H1 (cell line): ENCODE measurements around the gene SLC47A2. TPM values are rescaled to one million over a fixed set of nuclear protein-coding genes. Genes with fewer than 3 reads are reported as not detected.

Source experiments
- CTCF ChIA-PET: fragments of 300-600 bp; sonication (Branson Sonifier 250); formaldehyde crosslinking; loops from one replicate; lab custom pipeline; 2021; ENCODE audit not compliant: partially characterized antibody; lab: Charles Lee
- POLR2A ChIA-PET: fragments of 300-600 bp; sonication (Branson Sonifier 250); formaldehyde crosslinking; loops from one replicate; lab custom pipeline; 2021; ENCODE audit warnings: inconsistent platforms; ENCODE audit not compliant: partially characterized antibody; lab: Charles Lee
- DNase-seq, 2 experiments: peaks; one replicate each; pipeline versions ENCODE4 v3.0.0 to v3.0.0-alpha.2; 2010 to 2022; ENCODE audit warnings: low spot score in 2 of 2, low read depth in 1 of 2, mixed read lengths in 1 of 2
- FAIRE-seq: peaks from 2 replicates; lab custom pipeline; 2011; peaks lifted over from hg19 to GRCh38; lab: Jason Lieb, UNC
- H2AFZ ChIP-seq: 2 replicates; pipeline ENCODE4 v1.8.1; 2012; ENCODE audit warnings: low read length, inconsistent platforms
- H2AK5ac ChIP-seq: 2 replicates; pipeline ENCODE4 v1.6.1; 2013; ENCODE audit warnings: low read depth, low read length
- H2BK120ac ChIP-seq: replicated peaks from 2 replicates; pipeline ENCODE3; 2013; ENCODE audit warnings: low read depth, low read length, inconsistent platforms
- H2BK12ac ChIP-seq: 2 replicates; pipeline ENCODE4 v1.6.1; 2013; ENCODE audit warnings: low read depth, low read length
- H2BK15ac ChIP-seq: 2 replicates; pipeline ENCODE4 v1.6.1; 2013; ENCODE audit warnings: low read length
- H2BK20ac ChIP-seq: 2 replicates; pipeline ENCODE4 v1.6.1; 2013; ENCODE audit warnings: low read length
- H2BK5ac ChIP-seq: 2 replicates; pipeline ENCODE4 v1.6.1; 2013; ENCODE audit warnings: low read depth, low read length
- H3K14ac ChIP-seq: 2 replicates; pipeline ENCODE4 v1.6.1; 2013; ENCODE audit warnings: inconsistent platforms; ENCODE audit not compliant: insufficient read length
- H3K18ac ChIP-seq: 2 replicates; pipeline ENCODE4 v1.6.1; 2013; ENCODE audit warnings: low read length; ENCODE audit errors: extremely low read depth
- H3K23ac ChIP-seq: 2 replicates; pipeline ENCODE4 v1.6.1; 2013; ENCODE audit warnings: inconsistent platforms; ENCODE audit not compliant: insufficient read length
- H3K23me2 ChIP-seq: 2 replicates; pipeline ENCODE4 v1.6.1; 2013; ENCODE audit warnings: low read depth, low read length
- H3K27ac ChIP-seq: 2 replicates; pipeline ENCODE4 v1.6.1; 2011; ENCODE audit warnings: low read depth, low read length, inconsistent platforms
- H3K27me3 ChIP-seq, 4 experiments: replicated peaks in 1 of 4; 1 replicate in 1 of 4; 2 replicates in 3 of 4; pipeline versions ENCODE4 v1.6.1 to v1.8.1; 2011 to 2013; ENCODE audit warnings: low read length in 3 of 4, mild to moderate bottlenecking in 3 of 4, inconsistent platforms in 2 of 4, mixed read lengths in 2 of 4, moderate library complexity in 1 of 4; ENCODE audit not compliant: control insufficient read depth in 3 of 4, insufficient read depth in 3 of 4; ENCODE audit errors: extremely low read depth in 1 of 4
- H3K36me3 ChIP-seq, 4 experiments: 2 replicates each; pipeline versions ENCODE4 v1.6.1 to v1.8.1; 2011 to 2013; ENCODE audit warnings: mild to moderate bottlenecking in 4 of 4, low read length in 3 of 4, moderate library complexity in 2 of 4, control low read depth in 1 of 4, inconsistent platforms in 1 of 4; ENCODE audit not compliant: insufficient read depth in 4 of 4, control insufficient read depth in 2 of 4
- H3K4ac ChIP-seq: replicated peaks from 2 replicates; pipeline ENCODE3; 2013; ENCODE audit warnings: low read length, low read depth, mixed read lengths, inconsistent platforms; ENCODE audit not compliant: insufficient read length
- H3K4me1 ChIP-seq, 4 experiments: replicated peaks in 1 of 4; 1 replicate in 1 of 4; 2 replicates in 3 of 4; pipeline versions ENCODE4 v1.6.1 to v1.8.1; 2011 to 2013; ENCODE audit warnings: low read length in 3 of 4, inconsistent platforms in 2 of 4, mixed read lengths in 1 of 4; ENCODE audit not compliant: insufficient read depth in 4 of 4, control insufficient read depth in 3 of 4
- H3K4me2 ChIP-seq, 2 experiments: 2 replicates each; pipeline versions ENCODE4 v1.6.1 to v1.8.1; 2011 to 2013; ENCODE audit warnings: low read depth in 2 of 2, low read length in 2 of 2, control low read depth in 1 of 2, inconsistent platforms in 1 of 2, mild to moderate bottlenecking in 1 of 2; ENCODE audit not compliant: insufficient read depth in 1 of 2
- H3K4me3 ChIP-seq, 4 experiments: fragments of 200-600, 300-600 bp in 1 of 4; sonication (generic), shearing (Covaris generic), sonication (Bioruptor Twin) in 1 of 4; 2 replicates each; pipeline versions ENCODE4 v1.5.1 to v1.8.1; 2011 to 2016; ENCODE audit warnings: low read length in 4 of 4, low read depth in 3 of 4, control low read depth in 2 of 4, inconsistent platforms in 2 of 4, mild to moderate bottlenecking in 2 of 4, mixed read lengths in 1 of 4, moderate library complexity in 1 of 4; ENCODE audit not compliant: insufficient read depth in 2 of 4; ENCODE audit errors: extremely low read depth in 1 of 4
- H3K56ac ChIP-seq: replicated peaks from 2 replicates; pipeline ENCODE3; 2013; ENCODE audit warnings: low read depth, mild to moderate bottlenecking, mixed read lengths, low read length, inconsistent platforms; ENCODE audit not compliant: insufficient read length
- H3K79me1 ChIP-seq: 2 replicates; pipeline ENCODE4 v1.6.1; 2013; ENCODE audit warnings: low read depth, low read length, control low read depth
- H3K79me2 ChIP-seq, 2 experiments: 2 replicates each; pipeline versions ENCODE4 v1.6.1 to v1.8.1; 2012 to 2013; ENCODE audit warnings: low read length in 2 of 2, mild to moderate bottlenecking in 2 of 2, inconsistent platforms in 1 of 2; ENCODE audit not compliant: insufficient read depth in 2 of 2, control insufficient read depth in 1 of 2
- H3K9ac ChIP-seq, 4 experiments: replicated peaks in 1 of 4; 1 replicate in 1 of 4; 2 replicates in 3 of 4; pipeline versions ENCODE4 v1.6.1 to v1.8.1; 2011 to 2013; ENCODE audit warnings: low read depth in 3 of 4, low read length in 3 of 4, control low read depth in 2 of 4, mild to moderate bottlenecking in 2 of 4, moderate library complexity in 2 of 4, inconsistent platforms in 1 of 4; ENCODE audit errors: extremely low read depth in 1 of 4
- H3K9me3 ChIP-seq, 2 experiments: 2 replicates each; pipeline versions ENCODE4 v1.6.1 to v1.8.1; 2012 to 2013; ENCODE audit warnings: mild to moderate bottlenecking in 2 of 2, moderate library complexity in 2 of 2, control low read depth in 1 of 2, inconsistent platforms in 1 of 2, low read depth in 1 of 2, low read length in 1 of 2, mixed read lengths in 1 of 2; ENCODE audit not compliant: insufficient read depth in 2 of 2
- H4K20me1 ChIP-seq, 2 experiments: replicated peaks in 1 of 2; 2 replicates each; pipeline versions ENCODE3 to v1.8.1; 2011 to 2013; ENCODE audit warnings: inconsistent platforms in 2 of 2, low read length in 2 of 2, mild to moderate bottlenecking in 1 of 2; ENCODE audit not compliant: insufficient read depth in 2 of 2, control insufficient read depth in 1 of 2
- H4K5ac ChIP-seq: 2 replicates; pipeline ENCODE4 v1.6.1; 2013; ENCODE audit warnings: low read length, low read depth, mixed read lengths, inconsistent platforms; ENCODE audit not compliant: insufficient read length
- H4K8ac ChIP-seq: 2 replicates; pipeline ENCODE4 v1.8.0; 2013; ENCODE audit warnings: mild to moderate bottlenecking, moderate library complexity, low read length, inconsistent platforms; ENCODE audit not compliant: insufficient read depth; ENCODE audit errors: extremely low read depth
- H4K91ac ChIP-seq: replicated peaks from 2 replicates; pipeline ENCODE3; 2013; ENCODE audit warnings: low read length, mixed read lengths, inconsistent platforms; ENCODE audit not compliant: insufficient read length
- ASH2L ChIP-seq: fragments of 200-600, 300-600 bp; sonication (generic); IDR thresholded peaks from one replicate; pipeline ENCODE4 v1.7.1; 2017; ENCODE audit warnings: low read length
- CBX8 ChIP-seq: fragments of 300-800, 300-1000 bp; sonication (generic); IDR thresholded peaks from 2 replicates; pipeline ENCODE4 v1.7.1; 2016; ENCODE audit warnings: low read depth, low read length, borderline replicate concordance
- CHD2 ChIP-seq: IDR thresholded peaks from 2 replicates; pipeline ENCODE4 v1.6.1; 2012; ENCODE audit warnings: low read length, improper control_type of control experiment
- CREB1 ChIP-seq: IDR thresholded peaks from 2 replicates; pipeline ENCODE4 v1.6.1; 2012; ENCODE audit warnings: inconsistent platforms
- EZH2 ChIP-seq: fragments of 200-600 bp; sonication (generic); IDR thresholded peaks from 2 replicates; pipeline ENCODE4 v1.7.1; 2012; ENCODE audit warnings: low read depth, mild to moderate bottlenecking, moderate library complexity, low read length, inconsistent platforms; ENCODE audit not compliant: severe bottlenecking
- RAD21 ChIP-seq, 2 experiments: IDR thresholded peaks in 1 of 2; conservative IDR thresholded peaks in 1 of 2; 2 replicates each; pipeline ENCODE4 v1.6.1; 2011; ENCODE audit warnings: low read depth in 2 of 2, low read length in 2 of 2, improper control_type of control experiment in 1 of 2, inconsistent platforms in 1 of 2, mild to moderate bottlenecking in 1 of 2, moderate library complexity in 1 of 2
- SIN3A ChIP-seq, 2 experiments: IDR thresholded peaks in 1 of 2; conservative IDR thresholded peaks in 1 of 2; 2 replicates each; pipeline ENCODE4 v1.6.1; 2011 to 2012; ENCODE audit warnings: low read length in 2 of 2, improper control_type of control experiment in 1 of 2, low read depth in 1 of 2, mild to moderate bottlenecking in 1 of 2
- SP1 ChIP-seq: IDR thresholded peaks from 2 replicates; pipeline ENCODE4 v1.6.1; 2011; ENCODE audit warnings: low read depth, low read length
- SRF ChIP-seq: IDR thresholded peaks from 2 replicates; pipeline ENCODE4 v1.6.1; 2011; ENCODE audit warnings: mild to moderate bottlenecking, low read depth, low read length, moderate library complexity
- WGBS, 2 experiments: shearing (Covaris generic) in 1 of 2; methylation state at CpG; one replicate each; pipeline versions ENCODE4 v1.1.6 to v1.1.7; 2013 to 2015; ENCODE audit warnings: low lambda C conversion rate in 2 of 2, mixed read lengths in 2 of 2, inconsistent platforms in 1 of 2, low coverage in 1 of 2, missing lambda C conversion rate in 1 of 2; ENCODE audit not compliant: insufficient replicate concordance in 2 of 2, insufficient coverage in 1 of 2, insufficient read length in 1 of 2; ENCODE audit errors: extremely low coverage in 1 of 2, missing lambda C conversion rate in 1 of 2; 5-methylcytosine and 5-hydroxymethylcytosine counted together
- polyA plus RNA-seq, 7 experiments: library from polyadenylated mRNA; depleted of rRNA in 3 of 7; stranded (reverse) in 5 of 7; unstranded in 2 of 7; fragments of >200 nt in 5 of 7; fragments of 200-250 nt in 2 of 7; gene quantifications; 1 replicate in 5 of 7; 2 replicates in 1 of 7; 4 replicates in 1 of 7; pipeline versions ENCODE4 v1.2.1 to v1.2.3, GENCODE V29; 2011 to 2013; ENCODE audit warnings: missing spikeins in 2 of 7, mixed read lengths in 2 of 7
- total RNA-seq: library from RNA; stranded (reverse); fragmentation: NEBNext Ultra II Directional; extraction: Animal tissue kit (Norgen Biotek cat#: 25700); gene quantifications from 2 replicates; pipeline ENCODE4 v1.2.1, GENCODE V29; 2021
- TF ChIP-seq, protein P1 (sequence below): IDR thresholded peaks from 2 replicates; pipeline ENCODE4 v1.6.1; 2012; ENCODE audit warnings: low read length, inconsistent platforms

The SLC47A2 gene
- total and polyA plus RNA-seq, 2 of the 8 experiments (the other 6 are each of a cell fraction or from before 2014, with no cell fraction given) = not detected

GRCh38 chr17:19644493-19645210 is 71.7 kb downstream of the SLC47A2 start:
- no peak overlapping the region for H4K5ac ChIP-seq
- no peak overlapping the region for H2AFZ ChIP-seq
- H4K8ac ChIP-seq = no peak overlapping the region
- CTCF ChIA-PET = interaction anchor here (0.6 to 8.0 kb wide), 12 partner anchors 9 to 348 kb away, joined by 3 to 56 read pairs (median 4); partner anchors contain the start of gene SLC47A2
- no peak overlapping the region for H3K18ac ChIP-seq
- POLR2A ChIA-PET = interaction anchor here (1.2 kb wide), 1 partner anchor 22 kb away, joined by 3 read pairs; no protein-coding TSS in a partner anchor
- H3K4me2 ChIP-seq = no peak overlapping the region
- no peak overlapping the region for H2BK15ac ChIP-seq
- H3K36me3 ChIP-seq = no peaks in the 10 kb centered on the region
- H2BK120ac ChIP-seq = no peak overlapping the region
- H3K79me1 ChIP-seq = no peaks in the 10 kb centered on the region
- no peaks in the 10 kb centered on the region for H4K20me1 ChIP-seq
- H3K4ac ChIP-seq = no peak overlapping the region
- no peak overlapping the region for H4K91ac ChIP-seq
- no peak for FAIRE-seq
- H3K4me3 ChIP-seq = no peak overlapping the region
- peaks cover 6 to 14% (median 9%) of the 10 kb centered on the region in 4 experiments for H3K4me1 ChIP-seq
- H3K23ac ChIP-seq = no peak overlapping the region
- WGBS, 2 experiments = 95% methylated on average over 5 of the region's 5 CpGs; no CpG with 5 or more reads in 1 of the 2 experiments
- no peak overlapping the region for H3K56ac ChIP-seq
- no peak overlapping the region for H2BK20ac ChIP-seq
- no peak overlapping the region for H3K27ac ChIP-seq
- no peak overlapping the region for H2BK5ac ChIP-seq
- no peaks in the 10 kb centered on the region for H3K9me3 ChIP-seq
- H3K9ac ChIP-seq = no peak overlapping the region
- H3K14ac ChIP-seq = no peak overlapping the region
- DNase-seq = no peak
- peaks cover 0 to 2% (median 0%) of the 10 kb centered on the region in 4 experiments; a peak in 2 of 7 replicates for H3K27me3 ChIP-seq
- no peak overlapping the region for H2AK5ac ChIP-seq
- H3K79me2 ChIP-seq = peaks cover 0 to 6% of the 10 kb centered on the region in 2 experiments; a peak in 2 of 4 replicates
- no peak overlapping the region for H2BK12ac ChIP-seq
- H3K23me2 ChIP-seq = peaks cover 11% of the 10 kb centered on the region
- TF ChIP-seq SRF = no peak
- TF ChIP-seq CHD2 = no peak
- no peak for TF ChIP-seq SIN3A (conservative IDR thresholded peaks at IDR 0.05 in 1 of 2, IDR thresholded peaks at IDR 0.05 in 1 of 2; ENCODE audit: low read depth in 1 of 2, low read length in 2 of 2)
- TF ChIP-seq SP1 = no peak
- TF ChIP-seq EZH2 = no peak
- TF ChIP-seq ASH2L = no peak
- TF ChIP-seq CBX8 = no peak
- TF ChIP-seq CREB1 = no peak
- TF ChIP-seq, protein P1, sequence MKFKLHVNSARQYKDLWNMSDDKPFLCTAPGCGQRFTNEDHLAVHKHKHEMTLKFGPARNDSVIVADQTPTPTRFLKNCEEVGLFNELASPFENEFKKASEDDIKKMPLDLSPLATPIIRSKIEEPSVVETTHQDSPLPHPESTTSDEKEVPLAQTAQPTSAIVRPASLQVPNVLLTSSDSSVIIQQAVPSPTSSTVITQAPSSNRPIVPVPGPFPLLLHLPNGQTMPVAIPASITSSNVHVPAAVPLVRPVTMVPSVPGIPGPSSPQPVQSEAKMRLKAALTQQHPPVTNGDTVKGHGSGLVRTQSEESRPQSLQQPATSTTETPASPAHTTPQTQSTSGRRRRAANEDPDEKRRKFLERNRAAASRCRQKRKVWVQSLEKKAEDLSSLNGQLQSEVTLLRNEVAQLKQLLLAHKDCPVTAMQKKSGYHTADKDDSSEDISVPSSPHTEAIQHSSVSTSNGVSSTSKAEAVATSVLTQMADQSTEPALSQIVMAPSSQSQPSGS = no peak
- TF ChIP-seq RAD21 (IDR thresholded peaks at IDR 0.05 in 1 of 2, conservative IDR thresholded peaks at IDR 0.05 in 1 of 2; ENCODE audit: low read depth in 2 of 2, low read length in 2 of 2) = no peak
